IMR-90 (cell line): ENCODE data around the gene FEV. TPM values are rescaled to one million over a fixed set of nuclear protein-coding genes. Genes with fewer than 3 reads are reported as not detected.

Experiments
- ATAC-seq: fragments of 200-7000 bp; cut with Tn5 transposase; 2 replicates; pipeline ENCODE4 v1.9.1; 2020; ENCODE audit warnings: low read depth, mild to moderate bottlenecking, moderate library complexity
- BruUV-seq: library from RNA; stranded (reverse); fragments of 400-500 nt; replicated peaks from 2 replicates; lab custom pipeline; 2021; lab: Mats Ljungman, UMichigan
- CTCF ChIA-PET: fragments of 300-600 bp; formaldehyde crosslinking; extraction: SDS; loops from one replicate; lab custom pipeline; 2021; ENCODE audit warnings: antibody characterized with exemption; lab: Yijun Ruan, JAX
- POLR2A ChIA-PET: fragments of 300-600 bp; sonication (Branson Sonifier 250); formaldehyde crosslinking; loops from one replicate; lab custom pipeline; 2022; ENCODE audit warnings: antibody characterized with exemption; ENCODE audit not compliant: unreplicated experiment; lab: Charles Lee
- DNase-seq: peaks from one replicate; pipeline ENCODE4 v3.0.0; 2013
- H2AFZ ChIP-seq: replicated peaks from 2 replicates; pipeline ENCODE3; 2013; ENCODE audit warnings: low read length, mild to moderate bottlenecking; ENCODE audit not compliant: poor library complexity
- H2AK5ac ChIP-seq: 2 replicates; pipeline ENCODE4 v1.6.1; 2013; ENCODE audit warnings: low read depth, low read length, inconsistent platforms
- H2AK9ac ChIP-seq: replicated peaks from 2 replicates; pipeline ENCODE3; 2013; ENCODE audit warnings: mild to moderate bottlenecking, low read depth, low read length, moderate library complexity; ENCODE audit not compliant: poor library complexity
- H2BK120ac ChIP-seq: 2 replicates; pipeline ENCODE4 v1.6.1; 2013; ENCODE audit warnings: low read depth, low read length, inconsistent platforms
- H2BK15ac ChIP-seq: 3 replicates; pipeline ENCODE4 v1.6.1; 2013; ENCODE audit warnings: low read depth, low read length, inconsistent platforms
- H2BK20ac ChIP-seq: 2 replicates; pipeline ENCODE4 v1.6.1; 2013; ENCODE audit warnings: low read depth, mild to moderate bottlenecking, inconsistent platforms, low read length, moderate library complexity
- H2BK5ac ChIP-seq: 2 replicates; pipeline ENCODE4 v1.6.1; 2013; ENCODE audit warnings: mild to moderate bottlenecking, low read depth, low read length, inconsistent platforms; ENCODE audit not compliant: poor library complexity, severe bottlenecking
- H3K14ac ChIP-seq: replicated peaks from 2 replicates; pipeline ENCODE4 v1.6.1; 2013; ENCODE audit warnings: low read depth, low read length, inconsistent platforms
- H3K18ac ChIP-seq: 2 replicates; pipeline ENCODE4 v1.6.1; 2013; ENCODE audit warnings: low read depth, low read length, control low read depth
- H3K23ac ChIP-seq: 2 replicates; pipeline ENCODE4 v1.6.1; 2013; ENCODE audit warnings: low read depth, low read length, inconsistent platforms
- H3K27ac ChIP-seq: 2 replicates; pipeline ENCODE4 v1.5.1; 2013; ENCODE audit warnings: mild to moderate bottlenecking, control low read depth, low read length; ENCODE audit not compliant: insufficient read depth
- H3K27me3 ChIP-seq: 2 replicates; pipeline ENCODE4 v1.6.1; 2013; ENCODE audit warnings: low read length; ENCODE audit not compliant: control insufficient read depth, insufficient read depth
- H3K36me3 ChIP-seq: 2 replicates; pipeline ENCODE4 v1.6.1; 2013; ENCODE audit warnings: low read length, mixed read lengths; ENCODE audit not compliant: control insufficient read depth, insufficient read depth
- H3K4ac ChIP-seq: 2 replicates; pipeline ENCODE4 v1.6.1; 2013; ENCODE audit warnings: low read depth, low read length, inconsistent platforms
- H3K4me1 ChIP-seq: 2 replicates; pipeline ENCODE4 v1.6.1; 2013; ENCODE audit warnings: low read length, mixed read lengths; ENCODE audit not compliant: control insufficient read depth, insufficient read depth
- H3K4me2 ChIP-seq: 2 replicates; pipeline ENCODE4 v1.6.1; 2013; ENCODE audit warnings: low read depth, mild to moderate bottlenecking, control low read depth, low read length, moderate library complexity
- H3K4me3 ChIP-seq: 2 replicates; pipeline ENCODE4 v1.5.1; 2013; ENCODE audit warnings: low read depth, mild to moderate bottlenecking, control low read depth, low read length, moderate library complexity; ENCODE audit not compliant: insufficient read depth
- H3K56ac ChIP-seq: 2 replicates; pipeline ENCODE4 v1.6.1; 2013; ENCODE audit warnings: low read length, inconsistent platforms; ENCODE audit not compliant: insufficient read depth; ENCODE audit errors: extremely low read depth
- H3K79me1 ChIP-seq, 2 experiments: 2 replicates each; pipeline ENCODE4 v1.6.1; 2013; ENCODE audit warnings: low read length in 2 of 2, inconsistent platforms in 1 of 2, low read depth in 1 of 2
- H3K9ac ChIP-seq: 2 replicates; pipeline ENCODE4 v1.6.1; 2013; ENCODE audit warnings: low read depth, low read length, control low read depth
- H3K9me1 ChIP-seq: 2 replicates; pipeline ENCODE4 v1.6.1; 2013; ENCODE audit warnings: low read length, inconsistent platforms; ENCODE audit not compliant: insufficient read depth
- H3K9me3 ChIP-seq: 2 replicates; pipeline ENCODE4 v1.6.1; 2013; ENCODE audit warnings: low read length; ENCODE audit not compliant: control insufficient read depth, insufficient read depth
- H4K20me1 ChIP-seq: 2 replicates; pipeline ENCODE4 v1.6.1; 2013; ENCODE audit warnings: low read length, inconsistent platforms; ENCODE audit not compliant: insufficient read depth
- H4K5ac ChIP-seq: 2 replicates; pipeline ENCODE4 v1.6.1; 2013; ENCODE audit warnings: mild to moderate bottlenecking, low read depth, low read length, control low read depth
- H4K8ac ChIP-seq, 2 experiments: 2 replicates each; pipeline ENCODE4 v1.6.1; 2013; ENCODE audit warnings: low read depth in 2 of 2, low read length in 2 of 2, control low read depth in 1 of 2, inconsistent platforms in 1 of 2
- H4K91ac ChIP-seq: 2 replicates; pipeline ENCODE4 v1.6.1; 2013; ENCODE audit warnings: low read depth, low read length, inconsistent platforms; ENCODE audit not compliant: insufficient read depth
- POLR2A ChIP-seq: IDR thresholded peaks from 2 replicates; pipeline ENCODE4 v1.6.1; 2012; ENCODE audit warnings: mild to moderate bottlenecking, low read depth, low read length
- RFX5 ChIP-seq: IDR thresholded peaks from 2 replicates; pipeline ENCODE4 v1.8.0; 2012; ENCODE audit warnings: low read depth, mild to moderate bottlenecking, low read length, moderate library complexity
- WGBS, 2 experiments: methylation state at CpG; one replicate each; pipeline versions ENCODE4 v1.1.5 to v1.1.7; 2013; ENCODE audit warnings: missing lambda C conversion rate in 2 of 2; ENCODE audit not compliant: insufficient read length in 1 of 2; ENCODE audit errors: extremely low coverage in 2 of 2; 5-methylcytosine and 5-hydroxymethylcytosine counted together
- dilution Hi-C: fragments of 300-500 bp; cut with HindIII; formaldehyde crosslinking; loops from one replicate; pipeline ENCODE4 v1.14.3; 2018; ENCODE audit warnings: low sequenced_read_pairs; ENCODE audit not compliant: unreplicated experiment
- in situ Hi-C: fragments of 300-500 bp; cut with MboI; formaldehyde crosslinking; loops from 3 replicates; pipeline ENCODE4 v1.14.3; 2019; ENCODE audit warnings: low sequenced_read_pairs, inconsistent platforms, mixed read lengths
- intact Hi-C: fragments of 100-400 bp; cut with micrococcal nuclease; formaldehyde crosslinking; loops from 2 replicates; pipeline ENCODE4 v1.10.0; 2022
- polyA plus RNA-seq, 3 experiments: library from polyadenylated mRNA; depleted of rRNA; stranded (reverse); fragments of >200 nt; gene quantifications; 2 replicates each; pipeline ENCODE4 v1.2.3, GENCODE V29; 2012; ENCODE audit warnings: low replicate concordance in 1 of 3
- total RNA-seq: library from RNA; depleted of rRNA; stranded (reverse); fragments of >200 nt; gene quantifications from 2 replicates; pipeline ENCODE4 v1.2.3, GENCODE V29; 2012

Gene FEV
- total and polyA plus RNA-seq, 2 of the 4 experiments (the other 2 are of a cell fraction), result not detected

GRCh38 chr2:218981881-218982585 is 3.0 kb downstream of the FEV start:
- 2% methylated on average over 36 of the region's 69 CpGs; no CpG with 5 or more reads in 1 of the 2 experiments for WGBS, 2 experiments
- 0 out of 2 replicates have a peak, but pooled peaks cover 2% of the 10 kb centered on the region for H3K4me1 ChIP-seq

More at GRCh38 chr2:218981881-218982585, 3.0 kb downstream of the FEV start:
- no TSS peak for BruUV-seq
- Histone ChIP-seq H3K18ac (no peak overlapping the region), H2BK20ac (no peak overlapping the region), H4K8ac (no peak overlapping the region), H4K20me1 (peaks cover 3% of the 10 kb centered on the region; the same call in 1 of the 2 replicates), H4K91ac (no peak overlapping the region), H3K23ac (no peak overlapping the region), H3K9me3 (no peaks in the 10 kb centered on the region), H3K27ac (no peak overlapping the region), H3K4me3 (no peak overlapping the region), H2BK120ac (no peak overlapping the region), H3K27me3 (peaks cover 74% of the 10 kb centered on the region), H2AK9ac (peak overlapping the region; percentile 19), H2BK5ac (no peak overlapping the region), H2AFZ (peak overlapping the region; percentile 16), H3K79me1 (no peaks in the 10 kb centered on the region), H3K9me1 (no peaks in the 10 kb centered on the region; the same call in 1 of the 2 replicates), H3K56ac (no peak overlapping the region), H2AK5ac (no peak overlapping the region), H4K5ac (no peak overlapping the region), H3K9ac (no peak overlapping the region), H3K4ac (no peak overlapping the region), H2BK15ac (no peak overlapping the region), H3K36me3 (no peaks in the 10 kb centered on the region), H3K4me2 (peak overlapping the region; percentile 73), H3K14ac (no peak overlapping the region)
- in situ Hi-C loops, result no loop called here
- ATAC-seq, result peak; percentile 28; the same call in 1 of the 2 replicates
- dilution Hi-C loops, result no loop called here
- DNase-seq, result peak; percentile 12
- POLR2A ChIA-PET, result interaction anchor here (0.6 kb wide), 1 partner anchor 56 kb away, joined by 6 read pairs; no protein-coding TSS in a partner anchor
- CTCF ChIA-PET, result no interaction called here
- TF ChIP-seq RFX5 (no peak), POLR2A (no peak)
- intact Hi-C loops, result no loop called here
